Embryonic facial prominence (tissue), 1 donor: ENCODE results near the gene GPR52.
"Not testable (repeated sequence)": the region's sequence is repeated elsewhere in the genome, so short reads cannot be mapped to it uniquely, and the experiment has no call there.

Source experiments
- DNase-seq: peaks from one replicate; pipeline ENCODE4 v3.0.0-alpha.2; 2016; ENCODE audit errors: extremely low spot score

GPR52 gene

GRCh38 chr1:174447866-174448530 is at the start of gene GPR52:
Gene GPR52 (plus strand): TSS chr1:174447964. CDS start chr1:174448112, 148 bp downstream.
- no peak for DNase-seq

- DNase-seq = no peak
Measured at GRCh38 chr1:174398246-174398645, 49.5 kb upstream of the GPR52 start.

- DNase-seq = no peak
Measured at GRCh38 chr1:174399211-174399610, 48.6 kb upstream of the GPR52 start.

- DNase-seq = no peak
Measured at GRCh38 chr1:174401075-174401474, 46.7 kb upstream of the GPR52 start.

- DNase-seq = no peak
Measured at GRCh38 chr1:174405219-174405618, 42.5 kb upstream of the GPR52 start.

GRCh38 chr1:174406421-174406820 is 41.3 kb upstream of the GPR52 start:
- no peak for DNase-seq

GRCh38 chr1:174407665-174408064 is 40.1 kb upstream of the GPR52 start:
- DNase-seq = no peak

- no peak for DNase-seq
Measured at GRCh38 chr1:174408146-174408545, 39.6 kb upstream of the GPR52 start.

- DNase-seq = not testable (repeated sequence)
Measured at GRCh38 chr1:174409801-174410200, 38.0 kb upstream of the GPR52 start.

GRCh38 chr1:174413632-174414031 is 34.1 kb upstream of the GPR52 start:
- no peak for DNase-seq

- no peak for DNase-seq
Measured at GRCh38 chr1:174414203-174414602, 33.6 kb upstream of the GPR52 start.

- no peak for DNase-seq
Measured at GRCh38 chr1:174415506-174415905, 32.3 kb upstream of the GPR52 start.

GRCh38 chr1:174417921-174418320 is 29.8 kb upstream of the GPR52 start:
- DNase-seq = no peak

GRCh38 chr1:174425121-174425520 is 22.6 kb upstream of the GPR52 start:
- DNase-seq = no peak

- DNase-seq = no peak
Measured at GRCh38 chr1:174426153-174426552, 21.6 kb upstream of the GPR52 start.

GRCh38 chr1:174428033-174428432 is 19.7 kb upstream of the GPR52 start:
- no peak for DNase-seq

GRCh38 chr1:174428739-174429138 is 19.0 kb upstream of the GPR52 start:
- no peak for DNase-seq

GRCh38 chr1:174433451-174433850 is 14.3 kb upstream of the GPR52 start:
- DNase-seq = no peak

- no peak for DNase-seq
Measured at GRCh38 chr1:174445351-174445750, 2.4 kb upstream of the GPR52 start.

GRCh38 chr1:174445817-174446216 is 1.9 kb upstream of the GPR52 start:
- DNase-seq = no peak

GRCh38 chr1:174448531-174448883 is 743 bp downstream of the GPR52 start:
- no peak for DNase-seq

- DNase-seq = no peak
Measured at GRCh38 chr1:174448974-174449373, 1.2 kb downstream of the GPR52 start.

- DNase-seq = no peak
Measured at GRCh38 chr1:174451408-174451807, 3.6 kb downstream of the GPR52 start.

GRCh38 chr1:174465855-174466254 is 18.1 kb downstream of the GPR52 start:
- no peak for DNase-seq
